Keratinocyte (primary cell): ENCODE measurements around the gene SRM. TPM values are rescaled to one million over a fixed set of nuclear protein-coding genes. Genes with fewer than 3 reads are reported as not detected.

Experiments
- DNase-seq: peaks from one replicate; pipeline ENCODE4 v3.0.0-alpha.2; 2011; ENCODE audit warnings: low read depth, missing footprints, low spot score
- FAIRE-seq: peaks from 2 replicates; lab custom pipeline; 2011; peaks lifted over from hg19 to GRCh38; lab: Jason Lieb, UNC
- H2AFZ ChIP-seq: 2 replicates; pipeline ENCODE4 v1.6.0; 2012; ENCODE audit warnings: low read length, control low read depth, inconsistent platforms; ENCODE audit not compliant: control insufficient read depth
- H3K27ac ChIP-seq: 2 replicates; pipeline ENCODE4 v1.5.1; 2011; ENCODE audit warnings: low read length; ENCODE audit not compliant: control insufficient read depth, insufficient read depth
- H3K27me3 ChIP-seq: 3 replicates; pipeline ENCODE4 v1.6.0; 2011; ENCODE audit warnings: low read length; ENCODE audit not compliant: control insufficient read depth, insufficient read depth; ENCODE audit errors: extremely low read depth
- H3K36me3 ChIP-seq, 2 experiments: 2 replicates in 1 of 2; 3 replicates in 1 of 2; pipeline ENCODE4 v1.5.1; 2011; ENCODE audit warnings: low read length in 2 of 2, mild to moderate bottlenecking in 1 of 2; ENCODE audit not compliant: control insufficient read depth in 2 of 2, insufficient read depth in 2 of 2; ENCODE audit errors: extremely low read depth in 1 of 2
- H3K4me1 ChIP-seq: 3 replicates; pipeline ENCODE4 v1.5.1; 2011; ENCODE audit warnings: low read length; ENCODE audit not compliant: control insufficient read depth, insufficient read depth; ENCODE audit errors: extremely low read depth
- H3K4me2 ChIP-seq: 3 replicates; pipeline ENCODE4 v1.6.0; 2011; ENCODE audit warnings: low read depth, low read length; ENCODE audit not compliant: control insufficient read depth, insufficient read depth; ENCODE audit errors: extremely low read depth
- H3K4me3 ChIP-seq, 3 experiments: fragments of 200-600 bp in 1 of 3; sonication (generic) in 1 of 3; 2 replicates in 2 of 3; 3 replicates in 1 of 3; pipeline ENCODE4 v1.5.1; 2011 to 2016; ENCODE audit warnings: low read length in 3 of 3, mild to moderate bottlenecking in 3 of 3, control low read depth in 2 of 3, inconsistent platforms in 1 of 3, low read depth in 1 of 3, mixed read lengths in 1 of 3, mixed run types in 1 of 3, moderate library complexity in 1 of 3; ENCODE audit not compliant: control insufficient read depth in 2 of 3, insufficient read depth in 2 of 3; ENCODE audit errors: extremely low read depth in 1 of 3
- H3K79me2 ChIP-seq: 2 replicates; pipeline ENCODE4 v1.6.0; 2012; ENCODE audit warnings: low read length; ENCODE audit not compliant: control insufficient read depth, insufficient read depth
- H3K9ac ChIP-seq: 3 replicates; pipeline ENCODE4 v1.6.0; 2011; ENCODE audit warnings: low read length; ENCODE audit not compliant: control insufficient read depth, insufficient read depth; ENCODE audit errors: extremely low read depth
- H3K9me1 ChIP-seq: 3 replicates; pipeline ENCODE4 v1.6.0; 2011; ENCODE audit warnings: low read length; ENCODE audit not compliant: control insufficient read depth, insufficient read depth; ENCODE audit errors: extremely low read depth
- H3K9me3 ChIP-seq: 2 replicates; pipeline ENCODE4 v1.5.1; 2012; ENCODE audit warnings: low read depth, low read length; ENCODE audit not compliant: control insufficient read depth
- H4K20me1 ChIP-seq: 3 replicates; pipeline ENCODE4 v1.6.0; 2011; ENCODE audit warnings: low read length; ENCODE audit not compliant: control insufficient read depth, insufficient read depth; ENCODE audit errors: extremely low read depth
- CTCF ChIP-seq, 3 experiments: IDR thresholded peaks in 1 of 3; conservative IDR thresholded peaks in 1 of 3; optimal IDR thresholded peaks in 1 of 3; 2 replicates in 2 of 3; 3 replicates in 1 of 3; pipeline versions ENCODE3 to v1.5.1; 2011; ENCODE audit warnings: low read length in 3 of 3, mild to moderate bottlenecking in 3 of 3, moderate library complexity in 2 of 3, control low read depth in 1 of 3, inconsistent platforms in 1 of 3; ENCODE audit not compliant: insufficient read depth in 2 of 3; ENCODE audit errors: extremely low read depth in 1 of 3
- EZH2 ChIP-seq: IDR thresholded peaks from one replicate; pipeline ENCODE4 v1.6.1; 2012; ENCODE audit warnings: inconsistent platforms, mild to moderate bottlenecking, low read length, moderate library complexity
- dilution Hi-C: fragments of 300-500 bp; cut with MboI; formaldehyde crosslinking; loops from one replicate; pipeline ENCODE4 v1.7.0; 2020; ENCODE audit warnings: low sequenced_read_pairs; ENCODE audit not compliant: extremely low pct_ligation_motif_present
- polyA plus RNA-seq, 5 experiments: library from polyadenylated mRNA; depleted of rRNA in 3 of 5; stranded (reverse) in 3 of 5; stranded (forward) in 1 of 5; unstranded in 1 of 5; fragments of >200 nt; gene quantifications; 1 replicate in 1 of 5; 2 replicates in 3 of 5; 3 replicates in 1 of 5; pipeline versions ENCODE4 v1.2.1 to v1.2.3, GENCODE V29; 2011 to 2012; ENCODE audit warnings: missing spikeins in 2 of 5, low read depth in 1 of 5, low replicate concordance in 1 of 5

The SRM gene
- polyA plus RNA-seq, 1 donor (not counting 4 experiments of a cell fraction or from before 2014, with no cell fraction given): 32.8 TPM

- TF ChIP-seq EZH2 (no peak), CTCF (optimal IDR thresholded peaks at IDR 0.05 in 1 of 3, IDR thresholded peaks at IDR 0.05 in 1 of 3, conservative IDR thresholded peaks at IDR 0.05 in 1 of 3; ENCODE audit: extremely low read depth in 1 of 3, insufficient read depth in 2 of 3, low read length in 3 of 3) (no peak)
- dilution Hi-C loops: no loop called here
- H3K4me3 ChIP-seq: no peak overlapping the region
- H3K79me2 ChIP-seq: peaks cover 9% of the 10 kb centered on the region
- H3K36me3 ChIP-seq: peaks cover 8 to 34% of the 10 kb centered on the region in 2 experiments
- peaks cover 3% of the 10 kb centered on the region for H3K9me1 ChIP-seq
- H4K20me1 ChIP-seq: peaks cover 7% of the 10 kb centered on the region
- H3K27ac ChIP-seq: no peak overlapping the region
- no peak for FAIRE-seq
- no peaks in the 10 kb centered on the region for H3K27me3 ChIP-seq
- no peak for DNase-seq
- H2AFZ ChIP-seq: no peak overlapping the region
- no peak overlapping the region for H3K4me2 ChIP-seq
- peaks cover 16% of the 10 kb centered on the region for H3K4me1 ChIP-seq
- H3K9me3 ChIP-seq: no peaks in the 10 kb centered on the region
- H3K9ac ChIP-seq: no peak overlapping the region
Observed at GRCh38 chr1:11028018-11028417, 31.8 kb downstream of the SRM start.

- H3K36me3 ChIP-seq: peaks cover 8 to 34% of the 10 kb centered on the region in 2 experiments
- H3K9ac ChIP-seq: no peak overlapping the region
- DNase-seq (no peak), FAIRE-seq (no peak)
- H3K4me2 ChIP-seq: no peak overlapping the region
- H3K79me2 ChIP-seq: peaks cover 9% of the 10 kb centered on the region
- H2AFZ ChIP-seq: no peak overlapping the region
- no peaks in the 10 kb centered on the region for H3K9me3 ChIP-seq
- H4K20me1 ChIP-seq: peaks cover 7% of the 10 kb centered on the region
- H3K4me3 ChIP-seq: no peak overlapping the region
- H3K9me1 ChIP-seq: peaks cover 3% of the 10 kb centered on the region
- TF ChIP-seq CTCF (optimal IDR thresholded peaks at IDR 0.05 in 1 of 3, IDR thresholded peaks at IDR 0.05 in 1 of 3, conservative IDR thresholded peaks at IDR 0.05 in 1 of 3; ENCODE audit: extremely low read depth in 1 of 3, insufficient read depth in 2 of 3, low read length in 3 of 3) (no peak), EZH2 (no peak)
- H3K27ac ChIP-seq: no peak overlapping the region
- H3K27me3 ChIP-seq: no peaks in the 10 kb centered on the region
- peaks cover 16% of the 10 kb centered on the region for H3K4me1 ChIP-seq
- dilution Hi-C loops: no loop called here
Observed at GRCh38 chr1:11027316-11027715, 32.5 kb downstream of the SRM start.
